Inflammatory macrophage treated with lipopolysaccharide for 4 hours (primary cell): ENCODE measurements around the gene RHOV.
"Not testable (repeated sequence)": the region's sequence is repeated elsewhere in the genome, so short reads cannot be mapped to it uniquely, and the experiment has no call there.

Source experiments
- DNase-seq: peaks from one replicate; pipeline ENCODE4 v3.0.0-alpha.2; 2020

Gene RHOV

DNA sequence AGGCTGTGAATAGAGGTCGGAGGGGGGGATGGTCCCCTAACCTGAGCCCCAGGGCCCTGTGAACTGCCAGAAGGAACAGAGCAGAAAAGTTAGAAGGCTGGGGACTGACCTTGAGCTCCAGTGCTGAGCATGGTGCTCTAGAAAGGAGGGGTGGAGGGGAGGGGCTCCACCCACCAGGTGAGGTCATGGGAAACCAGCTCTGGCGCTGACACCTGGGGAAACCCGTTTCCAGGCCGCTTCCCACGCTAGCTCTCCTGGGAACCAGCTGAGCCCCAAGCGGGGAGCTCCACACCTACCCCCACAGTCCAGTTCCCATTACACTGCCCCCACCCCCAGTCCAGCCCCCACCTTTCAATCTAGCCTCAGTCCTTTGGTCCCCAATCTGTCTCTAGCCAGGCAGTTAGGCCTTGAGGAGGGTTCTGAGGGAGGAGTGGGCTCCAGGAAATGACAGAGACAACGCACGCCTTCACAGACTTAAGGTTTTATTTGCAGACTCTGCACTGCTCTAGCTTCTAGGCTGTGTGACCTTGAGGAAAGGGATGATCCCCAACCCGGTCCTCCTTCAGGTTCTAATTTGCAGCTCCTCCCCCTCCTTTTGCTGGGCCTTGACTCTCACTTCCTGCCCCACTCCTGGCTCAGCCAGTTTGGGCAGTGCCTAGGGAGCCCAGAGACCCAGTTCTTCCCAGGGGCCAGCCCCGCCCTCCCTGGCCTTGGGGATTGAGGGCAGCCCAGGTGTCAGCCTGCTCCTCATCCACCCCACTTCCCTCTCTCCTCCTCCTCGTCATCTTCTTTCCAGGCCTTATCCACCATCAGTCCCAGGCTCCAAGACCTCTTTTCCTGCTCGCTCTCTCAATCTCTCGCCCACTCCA is 2.1 kb downstream of the RHOV start:
- no peak for DNase-seq

DNA sequence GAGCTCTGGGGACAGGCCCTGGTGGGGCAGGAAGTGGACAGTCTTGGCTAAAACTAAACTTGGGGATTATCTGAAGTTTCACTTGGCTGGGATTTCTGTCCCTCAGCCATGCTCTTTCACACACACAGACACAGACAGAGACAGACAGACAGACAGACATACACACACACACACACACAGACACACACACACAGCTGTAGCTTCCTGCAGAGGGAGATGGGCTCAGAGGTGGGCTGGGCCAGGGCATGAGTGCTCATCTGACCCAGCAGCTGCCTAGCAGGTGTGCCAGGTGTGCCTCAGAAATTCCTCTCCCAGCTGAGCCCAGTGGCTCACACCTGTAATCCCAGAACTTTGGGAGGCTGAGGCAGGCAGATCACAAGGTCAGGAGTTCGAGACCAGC is 3.3 kb downstream of the RHOV start:
- no peak for DNase-seq

DNA sequence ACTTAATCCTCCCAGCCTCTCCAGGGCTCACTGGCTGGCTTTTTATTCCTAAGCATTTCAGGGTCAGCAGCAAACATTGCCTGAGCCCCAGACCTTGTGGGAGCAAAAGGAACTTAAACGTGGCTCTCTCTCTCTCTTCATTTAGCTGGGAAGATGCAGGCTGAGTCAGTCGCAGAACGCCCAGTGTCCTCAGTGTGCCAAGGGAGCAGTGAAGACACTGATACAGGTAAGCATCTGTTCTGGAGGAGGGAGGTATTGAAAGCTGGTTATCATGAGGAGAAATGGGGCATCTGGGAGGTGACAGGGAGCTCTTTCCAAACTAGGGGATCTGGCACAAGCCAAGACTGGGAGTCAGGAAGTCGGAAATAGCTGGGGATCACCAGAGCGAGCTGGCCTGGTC is 4.3 kb downstream of the RHOV start:
- no peak for DNase-seq

DNA sequence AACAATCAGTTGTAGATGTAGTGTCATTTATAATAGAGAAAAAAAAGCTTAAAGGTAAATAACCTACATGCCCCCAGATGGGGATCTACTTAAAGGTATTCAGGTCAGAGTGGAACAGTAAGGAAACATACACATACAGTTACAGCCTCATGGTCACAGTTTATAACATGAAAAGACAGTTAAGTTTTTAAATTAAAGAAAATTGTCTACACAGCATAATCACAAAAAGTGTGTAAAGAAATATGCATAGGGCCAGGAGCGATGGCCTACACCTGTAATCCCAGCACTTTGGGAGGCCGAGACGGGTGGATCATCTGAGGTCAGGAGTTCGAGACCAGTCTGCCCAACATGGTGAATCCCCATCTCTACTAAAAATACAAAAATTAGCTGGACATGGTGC is 6.8 kb downstream of the RHOV start:
- DNase-seq: no peak

DNA sequence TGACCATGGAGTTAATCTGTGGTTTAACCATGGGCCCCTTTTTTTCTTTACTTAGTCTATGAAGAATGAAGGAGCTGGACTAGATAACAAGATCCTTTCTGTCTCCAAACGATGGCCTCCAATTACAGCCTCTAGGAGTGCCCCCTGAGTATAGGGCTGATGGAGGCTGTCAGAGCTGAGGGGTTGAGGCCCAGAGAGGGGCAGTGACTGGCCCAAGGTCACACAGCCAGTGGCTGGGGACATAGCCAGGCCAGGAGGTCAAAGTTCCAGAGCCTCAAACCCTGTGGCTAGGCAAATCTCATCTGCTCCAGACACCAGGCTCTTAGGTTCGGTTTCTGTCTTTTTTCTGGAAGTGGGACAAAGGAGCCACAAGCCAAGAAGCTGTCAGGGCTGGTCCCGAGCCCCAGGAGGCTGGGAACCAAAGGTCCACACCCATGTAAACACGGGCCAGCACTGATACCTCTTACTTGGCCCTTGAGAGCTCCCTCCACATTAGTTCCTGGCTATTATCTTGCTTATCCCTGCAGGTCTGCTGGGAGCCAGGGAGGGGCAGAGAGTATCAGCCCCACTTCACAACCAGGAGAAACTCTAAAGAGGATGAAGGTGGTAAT is 10.3 kb downstream of the RHOV start:
- no peak for DNase-seq

DNA sequence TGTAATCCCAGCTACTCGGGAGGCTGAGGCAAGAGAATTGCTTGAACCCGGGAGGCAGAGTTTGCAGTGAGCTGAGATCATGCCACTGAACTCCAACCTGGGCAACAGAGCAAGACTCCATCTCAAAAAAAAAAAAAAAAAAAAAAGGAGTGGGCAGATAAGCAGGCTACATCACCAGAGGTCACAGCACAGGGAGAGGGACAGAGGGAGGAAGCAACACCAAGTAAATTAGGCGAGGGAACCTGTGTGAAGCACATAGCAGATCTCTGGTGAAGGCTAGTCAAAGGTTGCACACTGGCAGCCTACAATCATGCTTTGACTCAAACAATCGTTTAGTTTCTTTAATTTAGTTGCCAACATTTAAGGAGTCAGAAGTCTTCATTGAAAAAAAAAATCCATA is 12.9 kb downstream of the RHOV start:
- DNase-seq: not testable (repeated sequence)

DNA sequence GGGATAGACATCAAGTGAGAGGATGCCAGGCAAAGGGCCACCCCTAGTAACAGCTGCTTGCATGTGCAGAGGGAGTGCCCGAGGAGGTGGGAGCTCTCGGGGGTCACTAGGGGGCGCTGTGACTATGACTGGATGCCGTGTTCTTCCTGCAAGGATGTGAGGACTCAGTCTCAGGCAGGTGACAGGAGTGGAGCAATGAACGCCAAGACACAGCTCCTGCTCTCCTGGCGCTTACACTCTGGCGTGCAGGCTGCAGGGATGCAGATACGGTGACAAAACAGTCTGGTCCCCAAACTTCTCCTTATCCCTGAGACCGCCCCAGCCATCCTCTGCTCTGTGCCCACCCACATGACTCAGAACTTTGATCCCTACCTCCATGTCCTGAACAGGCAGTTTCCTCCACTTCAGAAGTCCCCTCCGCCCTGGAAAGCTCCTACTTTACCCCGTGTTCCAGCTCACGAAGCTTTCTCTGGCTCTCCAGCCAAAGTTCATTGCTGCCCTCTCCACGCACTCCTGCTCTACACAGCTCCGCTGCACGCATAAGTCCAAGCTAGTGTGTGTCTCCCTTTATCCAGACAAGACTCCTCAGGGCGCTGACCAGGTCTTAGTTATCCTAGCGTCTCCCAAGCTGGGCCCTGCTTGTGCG is 14.7 kb downstream of the RHOV start:
- DNase-seq: peak; percentile 73

DNA sequence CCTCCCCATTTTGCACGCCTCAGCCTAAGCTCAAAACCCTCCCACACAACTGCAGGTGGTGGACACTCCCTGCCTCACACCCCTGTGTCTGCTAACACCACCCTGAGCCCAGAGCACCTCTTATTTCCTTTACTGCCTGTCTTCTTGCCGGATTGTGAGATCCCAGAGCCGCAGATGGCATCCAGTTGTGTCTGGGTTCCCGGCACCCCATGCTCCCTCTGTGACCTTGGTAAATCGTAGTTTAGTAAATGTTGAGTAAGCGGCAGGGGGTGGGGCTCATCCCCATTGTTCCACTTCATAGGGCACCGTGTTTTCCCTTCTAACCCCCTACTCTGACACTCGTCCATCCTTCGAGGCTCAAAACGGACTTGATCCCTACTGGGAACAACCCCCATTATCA is 15.3 kb downstream of the RHOV start:
- DNase-seq: no peak

DNA sequence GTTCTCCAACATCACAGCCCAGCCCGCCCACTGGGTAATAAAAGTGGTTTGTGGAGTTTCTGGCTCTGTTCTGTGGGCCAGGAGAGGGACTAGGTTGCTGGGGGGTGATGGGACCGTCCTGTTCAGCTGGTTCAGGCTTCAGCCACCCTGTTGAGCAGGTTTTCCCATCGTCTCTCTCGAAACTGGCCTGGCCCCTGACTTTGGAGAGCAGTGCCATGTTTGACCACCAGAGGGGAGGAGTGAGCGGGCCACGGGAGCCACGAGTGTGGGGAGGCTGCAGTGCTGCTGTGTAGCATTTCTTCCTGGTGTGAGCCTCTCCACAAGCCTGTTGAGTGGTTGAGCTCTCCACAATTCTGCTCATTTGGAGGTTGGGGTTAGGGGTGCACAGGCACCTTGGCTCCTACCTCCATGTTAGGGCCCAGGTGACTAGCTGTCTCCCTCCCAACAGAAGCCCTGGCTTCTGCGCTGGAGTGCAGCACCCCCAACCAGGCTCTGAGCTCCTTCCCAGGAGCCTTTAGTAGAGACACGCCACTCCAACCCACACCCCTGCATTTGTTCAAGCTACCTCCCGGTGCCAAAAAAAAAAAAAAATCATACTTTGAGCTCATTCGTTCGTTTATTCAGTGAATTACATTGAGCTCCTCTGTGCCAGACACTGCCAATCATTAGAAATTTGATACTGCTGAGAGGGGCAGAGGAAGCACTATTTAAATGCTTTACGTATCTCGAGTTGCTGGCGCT is 16.3 kb downstream of the RHOV start:
- peak; percentile 65 for DNase-seq

DNA sequence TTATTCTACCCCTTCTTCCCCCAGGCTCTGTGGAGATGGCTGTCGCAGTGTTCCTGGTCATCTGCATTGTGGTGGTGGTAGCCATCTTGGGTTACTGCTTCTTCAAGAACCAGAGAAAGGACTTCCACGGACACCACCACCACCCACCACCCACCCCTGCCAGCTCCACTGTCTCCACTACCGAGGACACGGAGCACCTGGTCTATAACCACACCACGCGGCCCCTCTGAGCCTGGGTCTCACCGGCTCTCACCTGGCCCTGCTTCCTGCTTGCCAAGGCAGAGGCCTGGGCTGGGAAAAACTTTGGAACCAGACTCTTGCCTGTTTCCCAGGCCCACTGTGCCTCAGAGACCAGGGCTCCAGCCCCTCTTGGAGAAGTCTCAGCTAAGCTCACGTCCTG is 17.3 kb downstream of the RHOV start:
- DNase-seq: no peak

DNA sequence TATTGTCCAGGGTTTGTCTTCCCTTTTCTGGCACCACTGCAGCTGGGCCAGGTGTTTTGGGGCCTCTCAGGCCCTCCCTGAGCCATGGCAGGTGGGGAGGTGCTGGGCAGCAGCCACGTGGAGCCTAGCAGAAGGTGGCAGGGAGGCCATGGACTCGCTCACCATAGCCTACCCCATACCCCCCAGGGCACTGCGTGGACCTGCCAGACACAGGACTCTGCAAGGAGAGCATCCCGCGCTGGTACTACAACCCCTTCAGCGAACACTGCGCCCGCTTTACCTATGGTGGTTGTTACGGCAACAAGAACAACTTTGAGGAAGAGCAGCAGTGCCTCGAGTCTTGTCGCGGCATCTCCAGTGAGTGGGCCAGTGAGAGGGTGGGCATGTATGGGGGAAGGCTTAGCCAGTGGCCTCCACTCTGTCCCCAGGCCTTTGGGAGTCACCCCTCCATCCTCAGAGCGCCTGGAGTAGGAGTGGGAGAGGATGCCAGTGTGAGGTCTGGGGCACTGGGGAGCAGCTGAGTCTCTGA is 18.3 kb downstream of the RHOV start:
- DNase-seq: no peak

DNA sequence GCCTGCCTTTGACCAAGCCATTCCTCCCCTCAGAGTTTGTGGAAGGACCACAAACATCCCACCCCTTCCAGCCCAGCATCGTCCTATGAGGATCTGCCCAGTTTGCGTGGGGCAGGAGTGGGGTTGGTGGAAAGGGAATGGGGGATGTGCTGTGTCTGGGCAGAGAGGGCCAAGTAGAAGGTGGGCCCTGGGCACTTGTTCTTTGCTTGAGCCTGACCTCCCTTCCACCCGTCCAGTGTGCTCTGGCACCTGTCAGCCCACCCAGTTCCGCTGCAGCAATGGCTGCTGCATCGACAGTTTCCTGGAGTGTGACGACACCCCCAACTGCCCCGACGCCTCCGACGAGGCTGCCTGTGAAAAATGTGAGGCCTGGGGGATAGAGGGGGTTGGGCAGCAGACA is 19.9 kb downstream of the RHOV start:
- DNase-seq: no peak

DNA sequence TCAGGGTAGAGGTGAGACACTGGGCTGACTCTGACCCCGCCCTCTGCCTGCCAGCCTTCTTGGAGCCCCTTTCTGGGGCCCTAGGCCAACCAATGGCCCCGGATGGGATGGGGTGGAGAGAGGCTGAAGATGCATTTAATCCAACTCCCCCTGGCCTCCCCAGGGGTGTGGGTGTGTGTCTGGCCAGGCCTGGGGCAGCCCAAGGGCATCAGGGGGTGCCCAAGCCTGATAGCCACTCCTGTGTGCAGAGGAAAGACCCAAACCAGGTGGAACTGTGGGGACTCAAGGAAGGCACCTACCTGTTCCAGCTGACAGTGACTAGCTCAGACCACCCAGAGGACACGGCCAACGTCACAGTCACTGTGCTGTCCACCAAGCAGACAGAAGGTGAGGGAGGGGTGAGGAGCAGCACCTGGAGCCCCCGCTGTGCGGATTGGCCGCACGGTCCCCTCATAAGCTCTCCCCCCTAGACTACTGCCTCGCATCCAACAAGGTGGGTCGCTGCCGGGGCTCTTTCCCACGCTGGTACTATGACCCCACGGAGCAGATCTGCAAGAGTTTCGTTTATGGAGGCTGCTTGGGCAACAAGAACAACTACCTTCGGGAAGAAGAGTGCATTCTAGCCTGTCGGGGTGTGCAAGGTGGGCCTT is 20.7 kb downstream of the RHOV start:
- DNase-seq: no peak

DNA sequence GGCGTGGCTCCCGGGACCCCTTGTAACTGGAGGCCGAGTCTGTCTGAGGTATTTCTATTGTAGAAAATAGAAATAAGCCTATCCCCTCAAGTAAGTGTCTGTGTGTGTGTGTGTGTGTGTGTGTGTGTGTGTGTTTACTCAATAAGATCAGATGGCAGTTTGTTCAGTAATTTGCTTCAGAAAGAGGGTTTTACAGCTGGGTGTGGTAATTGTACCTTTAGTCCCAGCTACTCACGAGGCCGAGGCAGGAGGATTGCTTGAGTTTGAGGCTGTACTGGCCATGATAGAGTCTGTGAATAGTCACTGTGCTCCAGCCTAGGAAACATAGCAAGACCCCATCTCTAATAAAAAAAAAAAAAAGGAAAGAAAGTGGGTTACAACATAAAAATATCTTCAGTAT is 21.5 kb downstream of the RHOV start:
- no peak for DNase-seq

DNA sequence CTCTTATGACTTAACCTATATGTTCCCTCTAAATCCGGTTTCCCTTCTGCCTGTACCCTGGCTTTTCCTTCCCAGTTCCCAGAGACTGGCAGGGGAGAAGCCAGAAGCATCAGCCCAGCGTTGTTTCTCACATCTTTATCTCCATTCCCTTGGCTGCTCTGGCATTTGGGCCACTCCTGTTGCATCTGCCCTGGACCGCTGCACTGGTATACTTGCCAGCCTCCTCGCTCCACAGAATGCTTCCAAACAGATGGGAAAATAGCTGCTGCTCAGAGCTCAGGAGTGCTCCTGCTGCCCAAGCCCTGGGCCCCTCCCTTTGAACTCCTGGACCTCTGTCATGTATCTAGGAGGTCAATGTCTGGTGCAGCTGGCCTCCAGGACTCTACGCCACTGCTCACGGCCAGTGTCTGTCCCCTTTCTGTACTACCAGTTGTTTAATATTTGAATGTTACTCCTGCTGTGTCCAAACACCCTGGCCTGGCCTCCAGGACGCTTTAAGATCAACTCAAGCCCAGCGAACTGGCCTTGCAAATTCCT is 23.4 kb downstream of the RHOV start:
- DNase-seq: no peak

DNA sequence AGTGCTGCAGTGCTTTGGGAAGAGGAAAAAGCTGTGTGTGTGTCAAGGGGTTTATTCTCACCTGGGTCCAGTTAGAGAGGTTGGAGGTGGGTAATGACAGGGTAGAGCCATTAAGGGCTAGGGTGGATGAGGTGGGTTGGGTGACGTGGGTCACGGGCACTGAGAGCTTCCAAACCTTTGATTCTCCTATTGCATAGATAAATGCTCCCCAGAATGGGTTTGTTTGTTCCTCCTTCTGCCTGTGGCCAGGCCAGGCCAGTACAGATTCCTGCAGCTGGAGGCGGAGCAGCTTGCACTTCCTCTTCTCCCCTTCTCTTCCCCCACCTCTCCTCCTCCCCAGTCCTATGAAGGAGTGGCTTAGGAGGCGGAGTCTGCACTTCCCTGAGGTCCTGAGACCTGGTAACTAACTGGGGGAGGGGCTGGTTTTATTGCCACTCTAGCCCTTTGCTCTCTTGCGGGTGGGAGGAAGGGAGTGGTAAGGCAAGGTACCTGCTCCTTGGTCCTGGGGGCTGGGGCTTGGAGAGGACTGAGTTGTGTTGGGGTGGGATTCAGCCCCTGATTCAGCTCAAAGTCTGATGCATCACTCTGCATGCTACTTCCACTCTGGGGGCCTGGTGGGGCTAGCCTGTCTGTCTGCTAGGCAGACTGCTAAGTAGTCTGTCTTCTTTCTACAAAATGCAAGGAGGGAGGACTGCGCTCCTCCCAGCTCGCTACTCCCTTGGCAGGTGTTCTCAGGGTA is 26.6 kb downstream of the RHOV start:
- peak; percentile 92 for DNase-seq

DNA sequence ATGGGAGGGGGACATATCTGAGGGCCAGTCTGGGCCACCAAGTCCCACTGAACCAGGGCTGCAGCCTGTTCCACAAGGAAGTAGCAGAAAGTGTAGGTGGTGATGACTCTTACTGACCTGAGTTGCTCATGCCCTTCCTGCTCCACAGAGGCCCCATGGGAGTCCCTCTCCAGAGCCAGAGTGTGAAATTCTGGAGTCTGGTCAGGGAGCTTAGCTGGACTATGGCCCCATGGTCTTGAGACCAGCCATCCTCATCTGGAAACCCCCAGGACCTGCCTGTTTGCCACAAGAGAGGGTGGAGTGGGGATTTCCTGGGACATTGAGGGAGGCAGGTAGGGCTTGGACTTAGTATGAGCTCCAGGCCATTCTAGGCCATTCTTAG is 27.2 kb downstream of the RHOV start:
- DNase-seq: peak; percentile 71

DNA sequence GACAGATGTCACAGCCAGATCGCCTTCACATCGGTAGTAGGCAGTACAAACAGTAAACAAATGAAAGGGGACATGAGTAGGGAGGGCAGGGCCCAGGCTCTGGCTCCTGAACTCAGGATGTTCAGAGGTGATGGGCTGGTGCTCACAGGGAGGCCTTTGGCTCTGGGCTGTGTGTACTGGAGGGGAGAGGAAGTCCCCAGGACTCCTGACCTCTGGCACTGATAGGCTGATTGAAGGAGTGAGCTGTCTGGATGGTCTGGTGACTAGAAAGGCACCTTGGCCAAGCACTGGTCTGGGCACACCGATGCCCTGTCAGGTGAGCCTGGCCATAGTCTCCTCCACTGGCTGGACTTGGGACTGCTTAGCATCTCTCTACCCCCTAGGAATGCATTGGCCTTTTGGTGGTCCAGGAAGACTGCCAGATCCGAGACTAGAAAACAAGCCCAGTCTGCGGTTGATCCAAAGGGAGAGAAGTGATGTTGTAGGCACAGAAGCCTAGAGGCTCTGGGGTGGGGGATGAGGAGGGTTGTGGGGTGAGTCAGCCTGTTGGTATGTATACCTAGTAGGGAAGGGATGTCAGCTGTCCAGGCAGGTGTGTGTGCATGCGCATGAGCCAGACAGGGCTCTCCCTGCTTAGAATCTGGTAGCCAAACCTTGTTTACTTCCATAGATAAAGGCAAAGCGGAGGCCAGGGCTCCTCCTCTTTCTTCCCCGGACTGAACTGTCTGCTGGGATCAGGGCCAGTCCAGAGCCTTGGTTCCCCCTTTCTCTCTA is 28.3 kb downstream of the RHOV start:
- DNase-seq: no peak

DNA sequence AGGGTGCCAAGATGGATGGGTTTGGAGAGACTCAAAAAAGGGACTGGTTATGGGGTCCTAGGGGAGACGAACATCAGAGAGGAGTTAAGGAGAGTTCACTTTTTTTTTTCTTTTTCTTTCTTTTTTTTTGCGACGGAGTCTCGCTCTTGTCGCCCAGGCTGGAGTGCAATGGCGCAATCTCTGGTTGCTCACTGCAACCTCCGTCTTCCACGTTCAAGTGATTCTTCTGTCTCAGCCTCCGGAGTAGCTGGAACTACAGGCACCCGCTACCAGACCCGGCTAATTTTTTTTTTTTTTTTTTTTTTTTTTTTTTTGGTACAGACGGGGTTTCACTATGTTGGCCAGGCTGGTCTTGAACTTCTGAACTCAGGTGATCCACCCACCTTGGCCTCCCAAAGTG is 29.0 kb downstream of the RHOV start:
- DNase-seq: peak; percentile 53

DNA sequence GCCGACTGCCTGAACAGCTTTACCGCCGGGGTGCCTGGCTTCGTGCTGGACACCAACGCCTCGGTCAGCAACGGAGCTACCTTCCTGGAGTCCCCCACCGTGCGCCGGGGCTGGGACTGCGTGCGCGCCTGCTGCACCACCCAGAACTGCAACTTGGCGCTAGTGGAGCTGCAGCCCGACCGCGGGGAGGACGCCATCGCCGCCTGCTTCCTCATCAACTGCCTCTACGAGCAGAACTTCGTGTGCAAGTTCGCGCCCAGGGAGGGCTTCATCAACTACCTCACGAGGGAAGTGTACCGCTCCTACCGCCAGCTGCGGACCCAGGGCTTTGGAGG is 29.4 kb downstream of the RHOV start:
- peak; percentile 59 for DNase-seq
